Activated naive CD8-positive, alpha-beta T cell (primary cell): ENCODE data around the gene DMRT1.
"Not testable (repeated sequence)": the region's sequence is repeated elsewhere in the genome, so short reads cannot be mapped to it uniquely, and the experiment has no call there.

Source experiments
- H3K27ac Mint-ChIP-seq: one replicate; pipeline ENCODE4 v1.8.0; 2021; ENCODE audit warnings: mixed read lengths
- H3K27me3 Mint-ChIP-seq: one replicate; pipeline ENCODE4 v1.8.0; 2021; ENCODE audit warnings: mixed read lengths
- H3K36me3 Mint-ChIP-seq: one replicate; pipeline ENCODE4 v1.8.0; 2021; ENCODE audit warnings: mixed read lengths
- H3K4me1 Mint-ChIP-seq: one replicate; pipeline ENCODE4 v1.8.0; 2021; ENCODE audit warnings: low read depth, mixed read lengths
- H3K4me3 Mint-ChIP-seq: one replicate; pipeline ENCODE4 v1.8.0; 2021; ENCODE audit warnings: mild to moderate bottlenecking, mixed read lengths
- H3K9me3 Mint-ChIP-seq: one replicate; pipeline ENCODE4 v1.8.0; 2021; ENCODE audit warnings: low read depth, mixed read lengths

Gene DMRT1

DNA sequence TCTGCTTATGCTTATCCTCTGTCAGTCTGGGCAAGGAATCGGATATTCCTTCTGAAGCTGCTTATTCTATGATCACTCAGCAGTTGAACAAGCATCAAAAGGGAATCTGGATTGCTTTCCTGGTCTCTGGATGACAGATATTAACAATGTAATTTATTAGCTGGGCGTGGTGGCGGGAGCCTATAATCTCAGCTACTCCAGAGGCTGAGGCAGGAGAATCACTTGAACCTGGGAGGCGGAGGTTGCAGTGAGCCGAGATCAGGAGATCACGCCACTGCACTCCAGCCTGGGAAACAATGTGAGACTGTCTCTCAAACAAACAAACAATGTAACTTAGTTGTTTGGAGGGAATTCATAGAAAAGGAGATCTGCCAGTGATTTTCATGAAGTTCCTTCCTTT is 45.4 kb downstream of the DMRT1 start:
- no peak overlapping the region for H3K4me3 Mint-ChIP-seq
- no peaks in the 10 kb centered on the region for H3K4me1 Mint-ChIP-seq
- peaks cover 10% of the 10 kb centered on the region for H3K27me3 Mint-ChIP-seq
- no peaks in the 10 kb centered on the region for H3K9me3 Mint-ChIP-seq
- H3K27ac Mint-ChIP-seq: no peak overlapping the region
- H3K36me3 Mint-ChIP-seq: no peaks in the 10 kb centered on the region

DNA sequence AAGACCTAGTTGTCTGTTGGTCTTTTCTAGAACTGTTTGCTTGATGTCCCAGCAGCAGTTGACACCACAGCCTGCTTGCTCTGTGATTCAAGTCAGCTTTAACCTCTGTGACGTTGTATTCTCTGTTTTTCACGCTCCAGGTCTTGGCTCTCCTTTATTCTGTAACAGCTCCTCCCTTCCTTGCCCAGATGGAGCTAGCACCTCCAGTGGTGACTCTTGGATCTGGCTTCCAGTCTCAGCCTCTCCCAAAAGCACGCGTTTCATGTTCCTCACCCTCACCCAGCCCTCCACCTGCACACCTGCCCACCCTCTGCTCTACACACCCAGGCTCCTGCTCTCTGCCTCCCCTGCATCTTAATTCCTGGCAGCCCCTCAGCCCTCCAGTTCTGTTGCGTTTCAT is 50.6 kb downstream of the DMRT1 start:
- H3K27ac Mint-ChIP-seq: no peak overlapping the region
- peaks cover 8% of the 10 kb centered on the region for H3K4me1 Mint-ChIP-seq

DNA sequence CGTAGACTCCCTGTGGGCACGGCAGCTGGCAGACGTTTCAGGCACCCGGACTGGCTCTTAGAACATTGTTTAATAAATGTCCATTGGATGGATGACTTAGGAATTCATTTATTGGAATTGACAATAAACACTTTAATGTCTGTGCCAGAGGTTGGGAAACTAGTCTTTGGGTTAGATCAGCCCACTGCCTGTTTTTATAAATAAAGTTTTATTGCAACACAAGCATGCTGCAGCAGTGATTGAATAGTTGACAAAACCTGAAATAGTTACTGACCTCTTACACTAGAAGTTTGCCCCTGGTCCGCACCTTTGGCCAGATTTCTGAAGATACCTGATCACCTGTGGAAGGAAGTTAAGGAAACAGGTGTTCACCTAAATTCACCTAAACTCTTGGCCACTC is 51.6 kb downstream of the DMRT1 start:
- Mint-ChIP-seq H3K4me1 (peaks cover 8% of the 10 kb centered on the region), H3K27ac (no peak overlapping the region), H3K36me3 (no peaks in the 10 kb centered on the region), H3K9me3 (no peaks in the 10 kb centered on the region), H3K27me3 (peaks cover 8% of the 10 kb centered on the region), H3K4me3 (no peak overlapping the region)

More for the DNA sequence above, 50.6 kb downstream of the DMRT1 start:
- Mint-ChIP-seq H3K4me3 (no peak overlapping the region), H3K27me3 (peaks cover 6% of the 10 kb centered on the region), H3K9me3 (no peaks in the 10 kb centered on the region), H3K36me3 (no peaks in the 10 kb centered on the region)

DNA sequence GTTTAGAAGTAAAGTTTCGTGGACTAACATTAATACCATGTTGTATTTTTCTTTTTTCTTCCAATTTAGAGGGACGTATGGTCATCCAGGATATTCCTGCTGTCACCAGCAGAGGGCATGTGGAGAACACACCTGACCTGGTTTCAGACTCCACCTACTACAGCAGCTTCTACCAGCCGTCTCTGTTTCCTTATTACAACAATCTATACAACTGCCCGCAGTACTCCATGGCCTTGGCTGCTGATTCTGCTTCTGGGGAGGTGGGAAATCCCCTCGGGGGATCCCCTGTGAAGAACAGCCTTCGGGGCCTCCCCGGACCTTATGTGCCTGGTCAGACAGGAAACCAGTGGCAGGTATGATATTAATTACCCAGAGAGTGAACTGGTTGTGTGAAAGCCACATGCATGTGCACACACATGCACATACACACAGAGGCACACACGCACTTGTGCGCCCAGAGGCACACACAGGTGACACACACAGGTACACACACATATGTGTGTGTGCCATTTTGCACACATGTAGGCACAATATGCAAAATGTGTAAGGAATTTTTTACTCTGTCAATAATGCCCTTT is 52.4 kb downstream of the DMRT1 start:
- peak overlapping the region; percentile 58 for H3K4me3 Mint-ChIP-seq
- H3K9me3 Mint-ChIP-seq: no peaks in the 10 kb centered on the region
- H3K4me1 Mint-ChIP-seq: peaks cover 8% of the 10 kb centered on the region
- no peaks in the 10 kb centered on the region for H3K36me3 Mint-ChIP-seq
- no peak overlapping the region for H3K27ac Mint-ChIP-seq
- peaks cover 11% of the 10 kb centered on the region for H3K27me3 Mint-ChIP-seq

DNA sequence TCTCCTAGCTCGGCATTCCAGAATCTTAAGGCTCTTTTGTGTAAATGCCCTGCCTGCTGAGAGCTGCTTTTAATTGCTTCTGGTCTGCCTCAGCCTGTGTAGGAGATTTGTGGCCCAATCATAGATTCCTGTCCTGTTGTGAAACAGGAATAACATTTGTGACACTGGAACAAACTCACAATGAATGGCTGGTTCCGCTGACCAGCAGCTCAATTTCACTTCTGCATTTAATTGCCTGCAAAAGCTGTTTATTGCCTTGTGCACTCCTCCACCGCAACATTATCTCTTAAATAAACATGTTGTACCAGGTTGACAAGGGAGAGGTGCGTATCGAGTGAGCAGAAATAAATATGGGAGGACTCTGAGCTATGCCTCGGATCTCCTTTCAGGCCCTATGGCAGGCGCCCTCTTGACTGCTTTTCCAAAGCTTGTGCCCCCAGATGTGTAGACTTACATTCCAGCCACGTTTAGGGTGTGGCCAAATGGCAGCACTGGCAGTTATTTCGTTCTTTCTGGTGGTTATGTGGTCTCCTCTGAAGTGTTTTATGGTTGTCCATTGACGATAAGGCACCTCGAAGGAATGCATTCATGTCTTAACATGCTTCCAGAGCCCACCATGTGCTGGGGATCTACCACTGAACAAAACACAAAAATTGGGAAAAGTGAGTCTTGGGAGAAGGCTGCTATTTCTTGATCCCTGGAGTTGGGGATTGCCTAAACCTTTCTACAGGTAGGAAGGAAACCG is 58.1 kb downstream of the DMRT1 start:
- Mint-ChIP-seq H3K4me3 (no peak overlapping the region), H3K9me3 (no peaks in the 10 kb centered on the region), H3K4me1 (no peaks in the 10 kb centered on the region), H3K27ac (no peak overlapping the region), H3K36me3 (no peaks in the 10 kb centered on the region), H3K27me3 (peaks cover 15% of the 10 kb centered on the region)

DNA sequence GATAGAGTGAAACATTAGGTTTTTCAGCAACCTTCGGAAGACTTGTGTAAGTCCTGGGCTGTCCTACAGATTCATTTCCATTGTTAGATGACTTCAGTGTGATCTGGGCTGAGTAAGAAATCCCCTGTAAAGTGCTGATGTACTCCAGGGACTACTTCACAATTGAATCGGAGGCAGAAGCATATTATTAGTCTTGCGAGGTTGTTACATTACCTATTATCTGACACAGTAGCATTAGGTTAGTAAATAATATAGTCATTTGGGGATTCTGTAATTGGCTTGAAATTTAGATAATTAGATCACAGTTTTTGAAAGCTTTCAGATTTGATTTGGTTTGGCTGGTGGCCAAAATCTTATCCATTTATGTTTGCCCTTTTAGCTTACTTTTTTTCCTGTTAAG is 62.4 kb downstream of the DMRT1 start:
- H3K9me3 Mint-ChIP-seq: no peaks in the 10 kb centered on the region
- H3K27me3 Mint-ChIP-seq: peaks cover 26% of the 10 kb centered on the region
- H3K4me1 Mint-ChIP-seq: no peaks in the 10 kb centered on the region
- no peak overlapping the region for H3K4me3 Mint-ChIP-seq
- no peaks in the 10 kb centered on the region for H3K36me3 Mint-ChIP-seq
- no peak overlapping the region for H3K27ac Mint-ChIP-seq

DNA sequence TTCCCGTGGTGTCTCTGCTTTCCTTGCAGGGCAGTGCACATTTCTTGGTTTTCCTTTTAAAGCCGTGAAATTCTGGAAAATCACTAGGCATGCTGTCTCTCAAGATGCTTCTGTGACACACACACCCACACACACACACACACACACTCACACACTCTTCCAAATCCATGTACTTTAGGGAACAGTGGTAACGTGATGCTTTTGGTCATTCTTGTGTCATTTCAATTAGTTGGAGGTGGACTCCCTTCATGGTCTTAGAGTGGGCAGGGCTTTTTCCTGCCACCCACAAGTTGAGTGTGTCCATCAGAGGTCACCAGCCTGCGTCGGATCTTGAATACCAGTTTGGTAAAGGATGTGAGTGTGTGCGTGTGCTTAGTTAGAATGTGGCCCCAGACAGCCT is 64.4 kb downstream of the DMRT1 start:
- Mint-ChIP-seq H3K36me3 (no peaks in the 10 kb centered on the region), H3K4me3 (no peak overlapping the region), H3K9me3 (no peaks in the 10 kb centered on the region), H3K27ac (no peak overlapping the region), H3K4me1 (no peaks in the 10 kb centered on the region), H3K27me3 (peaks cover 28% of the 10 kb centered on the region)

DNA sequence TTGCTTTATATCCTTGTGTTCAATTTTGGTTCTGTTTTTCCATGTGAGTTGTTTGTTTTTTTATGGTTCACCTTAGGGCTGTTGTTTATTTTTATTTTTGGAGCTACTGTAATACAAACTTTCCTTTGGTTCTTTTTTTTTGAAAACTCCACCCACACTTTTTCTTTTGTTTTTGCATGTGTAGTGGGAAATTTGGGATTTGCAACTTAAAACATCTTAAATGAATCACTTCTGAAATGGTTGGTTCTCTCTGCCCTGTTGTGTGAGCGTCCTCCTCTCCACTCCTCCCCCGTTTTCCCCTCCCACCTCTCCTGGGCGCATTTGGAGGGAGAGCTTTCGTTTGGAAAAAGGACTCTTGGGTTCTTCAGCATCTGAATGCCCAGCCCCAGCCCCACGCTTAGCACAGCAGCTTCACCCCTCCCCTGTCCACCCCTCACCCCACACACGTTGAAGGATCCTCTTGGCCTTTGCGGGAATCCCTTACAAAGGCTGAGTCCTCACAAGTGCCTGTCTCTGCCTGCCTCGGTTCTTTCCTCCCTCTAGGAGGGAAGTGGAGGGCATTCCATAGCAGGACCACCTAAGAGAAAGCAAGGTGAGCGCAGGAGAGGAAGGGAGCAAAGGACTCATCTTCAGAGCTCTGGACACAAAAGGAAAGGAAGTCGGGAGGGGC is 67.2 kb downstream of the DMRT1 start:
- no peaks in the 10 kb centered on the region for H3K36me3 Mint-ChIP-seq
- H3K27me3 Mint-ChIP-seq: peaks cover 26% of the 10 kb centered on the region
- no peaks in the 10 kb centered on the region for H3K4me1 Mint-ChIP-seq
- H3K4me3 Mint-ChIP-seq: no peak overlapping the region
- H3K27ac Mint-ChIP-seq: no peak overlapping the region
- no peaks in the 10 kb centered on the region for H3K9me3 Mint-ChIP-seq

DNA sequence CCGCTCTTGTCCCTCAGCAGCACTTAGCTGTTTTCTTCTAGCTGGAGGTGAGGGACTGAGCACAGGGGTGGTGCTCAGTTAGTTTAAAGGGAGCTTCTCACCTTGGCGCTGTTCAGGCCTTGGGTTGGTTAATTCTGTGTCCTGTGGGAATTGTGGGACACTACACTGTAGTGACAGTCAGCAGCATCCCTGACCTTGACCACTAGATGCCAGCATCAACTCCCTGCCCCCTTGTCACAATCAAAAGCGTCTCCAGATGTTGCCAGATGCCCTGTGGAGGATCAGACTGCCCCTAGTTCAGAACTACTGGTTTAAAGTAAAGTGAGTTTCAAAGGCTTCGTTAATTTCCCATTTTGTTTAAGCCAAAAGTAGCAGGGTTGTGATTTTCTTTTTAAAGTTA is 69.5 kb downstream of the DMRT1 start:
- Mint-ChIP-seq H3K27ac (no peak overlapping the region), H3K36me3 (no peaks in the 10 kb centered on the region), H3K4me1 (no peaks in the 10 kb centered on the region), H3K9me3 (no peaks in the 10 kb centered on the region), H3K4me3 (no peak overlapping the region), H3K27me3 (peaks cover 25% of the 10 kb centered on the region)

DNA sequence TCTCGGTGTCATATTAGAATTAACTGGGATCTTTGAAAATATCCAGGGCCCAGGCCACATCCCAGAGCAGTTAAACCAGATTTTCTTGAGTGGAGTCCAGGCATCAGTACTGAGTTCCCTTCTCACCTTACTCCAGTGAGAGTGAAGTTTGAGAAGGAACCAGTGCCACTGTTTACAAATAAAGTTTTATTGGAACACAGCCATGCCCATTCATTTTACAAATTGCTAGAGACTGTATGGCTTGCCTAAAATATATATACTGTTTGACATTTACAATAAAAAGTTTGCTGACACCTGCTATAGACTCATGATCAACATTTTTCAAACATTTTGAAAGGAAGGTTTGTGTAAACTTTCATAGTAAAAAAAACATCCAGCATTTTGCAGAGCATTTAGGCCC is 71.3 kb downstream of the DMRT1 start:
- H3K36me3 Mint-ChIP-seq: no peaks in the 10 kb centered on the region
- H3K4me1 Mint-ChIP-seq: no peaks in the 10 kb centered on the region
- peaks cover 15% of the 10 kb centered on the region for H3K27me3 Mint-ChIP-seq
- H3K4me3 Mint-ChIP-seq: no peak overlapping the region
- H3K9me3 Mint-ChIP-seq: no peaks in the 10 kb centered on the region
- no peak overlapping the region for H3K27ac Mint-ChIP-seq

DNA sequence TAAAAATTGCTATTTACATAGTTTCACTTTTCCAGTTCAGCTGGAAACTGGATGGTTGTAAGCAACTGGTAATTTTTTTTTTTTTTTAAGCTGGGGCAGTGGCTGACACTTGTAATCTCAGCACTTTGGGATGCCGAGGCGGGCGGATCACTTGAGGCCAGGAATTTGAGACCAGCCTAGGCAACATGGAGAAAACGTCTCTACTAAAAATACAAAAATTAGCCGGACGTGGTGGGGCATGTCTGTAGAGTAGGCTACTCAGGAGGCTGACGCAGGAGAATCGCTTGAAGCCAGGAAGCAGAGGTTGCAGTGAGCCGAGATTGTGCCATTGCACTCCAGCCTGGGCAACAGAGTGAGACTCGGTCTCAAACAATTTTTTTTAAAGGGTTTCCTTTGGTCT is 72.0 kb downstream of the DMRT1 start:
- H3K36me3 Mint-ChIP-seq, H3K4me3 Mint-ChIP-seq, H3K9me3 Mint-ChIP-seq, H3K27ac Mint-ChIP-seq, H3K4me1 Mint-ChIP-seq: not testable (repeated sequence)
- peaks cover 12% of the 10 kb centered on the region for H3K27me3 Mint-ChIP-seq

DNA sequence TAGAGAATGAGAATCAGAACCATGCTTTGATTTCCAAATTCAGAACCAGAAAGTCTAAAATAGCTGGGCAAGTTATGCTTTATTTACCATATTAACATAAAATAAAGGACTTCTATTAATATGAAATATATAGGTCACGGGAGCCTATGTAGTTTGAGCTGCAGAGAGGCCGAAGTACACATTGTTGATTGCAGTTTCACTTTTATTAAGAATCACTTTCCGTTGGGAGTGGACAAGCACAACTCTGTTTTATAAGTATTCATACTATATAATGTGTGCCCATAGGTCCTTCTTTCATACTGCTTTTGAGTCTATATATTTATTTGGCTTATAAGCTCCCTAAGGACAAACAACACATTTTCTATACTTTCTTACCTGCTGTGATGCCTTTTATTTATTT is 76.2 kb downstream of the DMRT1 start:
- Mint-ChIP-seq H3K4me3 (no peak overlapping the region), H3K9me3 (no peaks in the 10 kb centered on the region), H3K27me3 (peaks cover 1% of the 10 kb centered on the region), H3K4me1 (no peaks in the 10 kb centered on the region), H3K27ac (no peak overlapping the region), H3K36me3 (no peaks in the 10 kb centered on the region)

DNA sequence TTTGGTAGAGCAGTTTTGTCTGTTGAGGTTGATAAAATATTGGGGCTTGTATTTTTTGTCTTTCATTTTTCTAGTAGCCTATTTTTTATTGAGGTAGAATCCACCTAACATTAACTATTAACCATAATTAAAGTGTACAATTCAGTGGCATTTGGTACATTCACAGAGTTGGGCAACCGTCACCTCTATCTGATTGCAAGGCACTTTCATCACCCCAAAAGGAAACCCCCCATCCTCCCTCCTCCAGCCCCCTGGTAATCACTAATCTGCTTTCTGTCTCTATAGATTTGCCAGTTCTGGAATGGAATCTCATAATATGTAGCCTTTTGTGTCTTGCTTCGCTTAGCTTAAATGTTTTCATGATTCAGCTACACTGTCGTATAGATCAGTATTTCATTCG is 79.4 kb downstream of the DMRT1 start:
- peaks cover 5% of the 10 kb centered on the region for H3K27me3 Mint-ChIP-seq
- H3K27ac Mint-ChIP-seq: no peak overlapping the region
- no peaks in the 10 kb centered on the region for H3K36me3 Mint-ChIP-seq
- H3K4me1 Mint-ChIP-seq: no peaks in the 10 kb centered on the region
- H3K9me3 Mint-ChIP-seq: no peaks in the 10 kb centered on the region
- H3K4me3 Mint-ChIP-seq: no peak overlapping the region

DNA sequence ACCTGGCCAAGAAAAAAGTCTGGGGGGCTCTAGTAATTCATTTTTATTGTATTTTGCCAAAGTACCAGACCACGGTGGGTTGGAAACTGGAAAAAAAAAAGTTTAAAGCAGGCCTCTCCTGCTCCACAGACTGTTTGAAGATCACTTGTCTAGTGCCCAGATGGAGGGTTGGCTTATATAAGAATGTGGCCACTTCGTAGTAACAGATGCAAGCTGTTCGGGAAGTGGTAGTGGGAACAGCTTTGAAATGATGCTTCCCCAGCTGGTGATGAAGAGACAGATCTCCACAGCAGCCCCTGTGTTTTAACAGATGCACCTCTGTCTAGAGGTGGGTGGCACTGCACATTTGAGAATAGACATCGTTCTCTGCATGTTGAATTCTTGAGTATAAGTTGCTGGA is 80.7 kb downstream of the DMRT1 start:
- H3K4me3 Mint-ChIP-seq: no peak overlapping the region
- no peaks in the 10 kb centered on the region for H3K36me3 Mint-ChIP-seq
- H3K27me3 Mint-ChIP-seq: peaks cover 6% of the 10 kb centered on the region
- H3K27ac Mint-ChIP-seq: no peak overlapping the region
- no peaks in the 10 kb centered on the region for H3K4me1 Mint-ChIP-seq
- no peaks in the 10 kb centered on the region for H3K9me3 Mint-ChIP-seq

DNA sequence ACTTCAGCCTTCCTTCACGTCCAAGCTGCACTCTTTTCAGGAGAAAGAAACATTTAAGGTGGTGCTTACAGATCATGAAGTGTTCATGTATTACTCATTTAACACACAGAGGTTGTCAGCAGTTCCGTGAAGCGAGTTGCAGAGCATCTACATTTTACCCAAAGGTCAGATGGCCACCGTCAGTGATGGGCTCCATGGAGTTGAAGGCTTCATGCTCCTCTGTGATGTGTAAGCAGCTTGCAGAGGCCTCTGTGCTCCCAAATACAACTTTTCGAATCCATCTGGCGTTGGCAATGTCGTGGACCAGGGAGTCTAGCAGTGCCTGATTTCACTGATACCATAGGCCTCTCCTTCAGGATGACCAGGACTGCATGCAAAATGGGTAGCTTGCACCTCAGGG is 81.2 kb downstream of the DMRT1 start:
- Mint-ChIP-seq H3K9me3 (no peaks in the 10 kb centered on the region), H3K36me3 (no peaks in the 10 kb centered on the region), H3K27ac (no peak overlapping the region), H3K27me3 (peaks cover 7% of the 10 kb centered on the region), H3K4me3 (no peak overlapping the region), H3K4me1 (no peaks in the 10 kb centered on the region)

DNA sequence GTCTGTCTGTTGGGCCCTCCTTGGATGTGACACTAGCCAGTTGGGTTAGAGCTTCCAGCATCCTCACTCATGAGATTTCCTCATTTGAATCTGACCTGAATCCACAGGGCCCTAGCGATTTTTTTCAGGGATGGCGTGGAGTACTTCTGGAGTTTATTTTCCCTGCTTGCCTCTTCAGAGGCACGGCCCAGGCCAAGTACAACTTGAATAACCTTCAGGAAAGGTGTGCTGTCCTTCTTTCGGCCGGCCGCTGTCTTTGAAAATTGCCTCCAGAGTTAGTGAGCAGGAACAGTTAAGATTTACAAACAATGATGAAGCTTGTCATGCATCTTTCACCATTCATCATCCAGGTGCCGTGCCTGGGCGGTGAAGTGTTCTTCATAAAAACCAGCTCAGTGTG is 85.5 kb downstream of the DMRT1 start:
- no peak overlapping the region for H3K4me3 Mint-ChIP-seq
- no peaks in the 10 kb centered on the region for H3K9me3 Mint-ChIP-seq
- H3K27ac Mint-ChIP-seq: no peak overlapping the region
- H3K4me1 Mint-ChIP-seq: no peaks in the 10 kb centered on the region
- no peaks in the 10 kb centered on the region for H3K36me3 Mint-ChIP-seq
- H3K27me3 Mint-ChIP-seq: peaks cover 10% of the 10 kb centered on the region
